ENCODE results near the gene AARS2. TPM values are rescaled to one million over a fixed set of nuclear protein-coding genes. Genes with fewer than 3 reads are reported as not detected.

Gene AARS2
- total and polyA plus RNA-seq, 7 donors, result 2.2 to 7.4 (median 4.4) TPM

DNA sequence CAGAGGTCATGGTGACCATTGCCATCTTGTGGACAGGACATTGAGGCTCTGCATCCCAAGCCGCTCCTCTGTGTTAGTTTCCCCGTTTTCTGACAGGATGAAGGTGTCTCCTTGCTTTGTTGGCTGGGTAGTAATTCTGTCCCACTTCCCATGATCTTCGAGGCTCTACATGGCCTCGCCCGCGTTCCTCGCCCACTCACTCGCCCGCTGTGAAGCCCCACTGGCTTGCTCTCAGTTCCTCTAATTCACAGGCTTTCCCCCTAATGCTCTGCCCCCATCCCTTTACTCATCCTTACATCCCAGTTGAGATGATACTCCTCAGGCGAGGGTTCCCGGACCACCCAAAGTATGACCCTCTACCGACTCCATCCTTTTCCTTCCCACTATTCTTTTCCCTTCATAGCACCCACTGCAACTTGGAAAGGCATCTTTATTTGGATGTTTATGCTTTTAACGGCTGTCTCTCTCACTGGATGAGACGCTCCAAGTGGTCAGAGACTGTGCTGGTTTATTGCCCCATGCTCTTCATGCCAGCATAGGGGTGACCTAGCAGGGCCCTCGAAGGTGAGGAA is 55.3 kb downstream of the AARS2 start:
- Histone ChIP-seq H3K4me3 (peak overlapping the region; percentile 94), H3K4me1 (peaks cover 21% of the 10 kb centered on the region), H3K27ac (peak overlapping the region; percentile 94), H3K9me3 (no peaks in the 10 kb centered on the region), H3K36me3 (ENCODE audit: insufficient read depth in 1 of 2, low read depth in 1 of 2) (peaks cover 6 to 46% of the 10 kb centered on the region in 2 donors), H3K27me3 (ENCODE audit: insufficient read depth in 3 of 3, low read length in 2 of 3) (no peaks in the 10 kb centered on the region)
- WGBS, 3 donors, result 19 to 23% (median 22%) methylated on average over 15 of the region's 15 CpGs
- ATAC-seq (no peak), DNase-seq (no peak)
- TF ChIP-seq CTCF (IDR thresholded peaks at IDR 0.05), result no peak
- intact Hi-C loops (cut with DNase I), result no loop called here

DNA sequence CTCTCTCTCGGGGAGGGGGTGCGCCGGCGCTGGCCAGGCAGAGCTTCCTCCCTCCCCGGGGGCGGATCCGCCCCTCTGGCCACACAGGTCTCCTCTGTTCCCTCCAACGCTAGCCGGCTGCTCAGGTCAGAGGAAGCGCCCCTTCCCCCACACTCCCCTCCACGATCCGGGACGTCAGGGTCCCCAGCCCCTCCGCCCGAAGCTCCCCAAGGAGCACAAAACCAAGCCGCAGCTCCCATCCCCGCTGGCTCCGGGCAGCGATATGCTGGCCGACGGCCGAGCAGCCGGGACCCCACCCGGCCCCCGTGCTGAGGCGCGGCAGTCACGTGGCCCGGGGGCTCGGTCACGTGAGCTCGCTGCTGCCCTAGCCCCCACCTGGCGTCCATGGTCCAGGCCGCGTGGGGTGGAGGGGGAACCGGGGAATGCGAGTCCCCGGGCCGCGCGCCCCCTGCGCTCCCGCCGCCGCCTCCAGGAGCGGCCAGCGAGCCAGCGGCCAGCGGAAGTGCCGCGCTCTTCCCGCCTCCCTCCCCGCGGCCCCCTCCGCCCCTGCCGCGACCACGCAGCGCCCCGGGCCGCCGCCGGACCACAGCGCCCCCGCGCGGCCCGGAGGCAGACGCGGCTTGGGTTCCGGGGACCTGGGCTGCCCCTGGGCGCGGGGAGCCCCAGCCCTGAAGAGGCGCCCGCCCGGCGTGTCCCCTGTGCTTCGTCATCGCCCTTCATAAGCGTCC is 56.0 kb downstream of the AARS2 start, which contains the start of gene SLC35B2:
Gene SLC35B2, minus strand, starts transcription at position 504 of the 728 bp plus-strand sequence. Its CDS starts 118 bp downstream, at position 386.
- 0 to 1% (median 1%) methylated on average over 17 to 80 of the region's 80 CpGs for WGBS, 3 donors
- Histone ChIP-seq H3K27ac (peak within 1 kb of the TSS; percentile 94), H3K27me3 (ENCODE audit: insufficient read depth in 3 of 3, low read length in 2 of 3) (no peaks in the 10 kb centered on the region), H3K9me3 (no peaks in the 10 kb centered on the region), H3K4me1 (peaks cover 27% of the 10 kb centered on the region), H3K36me3 (ENCODE audit: insufficient read depth in 1 of 2, low read depth in 1 of 2) (peaks cover 8 to 53% of the 10 kb centered on the region in 2 donors), H3K4me3 (peak within 1 kb of the TSS; percentile 94)
- TF ChIP-seq CTCF (IDR thresholded peaks at IDR 0.05), result peak; percentile 85
- intact Hi-C loops (cut with DNase I), result no loop called here
- DNase-seq (peak; percentile 72 to 86), ATAC-seq (peak; percentile 69 to 78 (median 74))

DNA sequence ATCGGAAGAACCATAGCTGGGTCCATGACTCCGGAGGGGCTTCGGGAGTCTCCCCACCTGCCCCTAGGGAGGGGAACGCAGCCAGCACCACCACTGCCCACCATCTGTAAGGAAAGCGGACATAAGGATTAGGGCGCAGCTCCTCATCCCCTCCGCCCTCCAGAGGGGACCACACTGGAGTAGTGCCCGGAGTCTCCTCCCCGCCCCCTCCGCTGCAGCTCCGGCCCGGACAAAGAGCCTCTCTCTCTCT is 56.4 kb downstream of the AARS2 start:
- Histone ChIP-seq H3K4me3 (peak overlapping the region; percentile 94), H3K4me1 (peaks cover 30% of the 10 kb centered on the region), H3K9me3 (no peaks in the 10 kb centered on the region), H3K27me3 (ENCODE audit: insufficient read depth in 3 of 3, low read length in 2 of 3) (no peaks in the 10 kb centered on the region), H3K27ac (peak overlapping the region; percentile 94), H3K36me3 (ENCODE audit: insufficient read depth in 1 of 2, low read depth in 1 of 2) (peaks cover 11 to 58% of the 10 kb centered on the region in 2 donors)
- WGBS, 3 donors, result 3 to 5% (median 4%) methylated on average over 8 to 12 of the region's 12 CpGs
- ATAC-seq, result peak in 1 of 4 donors; percentile 53
- no peak for TF ChIP-seq CTCF (IDR thresholded peaks at IDR 0.05)
- no peak for DNase-seq
- intact Hi-C loops (cut with DNase I), result no loop called here

- H3K4me1 ChIP-seq, result peaks cover 30% of the 10 kb centered on the region
- H3K36me3 ChIP-seq (ENCODE audit: insufficient read depth in 1 of 2, low read depth in 1 of 2), result peaks cover 12 to 58% of the 10 kb centered on the region in 2 donors
Measured at GRCh38 chr6:44255871-44256774, 57.0 kb downstream of the AARS2 start.

More at GRCh38 chr6:44255871-44256774, 57.0 kb downstream of the AARS2 start:
- Histone ChIP-seq H3K4me3 (peak overlapping the region; percentile 94), H3K27ac (peak overlapping the region; percentile 94), H3K27me3 (ENCODE audit: insufficient read depth in 3 of 3, low read length in 2 of 3) (no peaks in the 10 kb centered on the region), H3K9me3 (no peaks in the 10 kb centered on the region)
- peak; percentile 2 to 18 (median 5) for ATAC-seq
- intact Hi-C loops (cut with DNase I), result no loop called here
- DNase-seq, result peak in 1 of 2 donors; percentile 49
- TF ChIP-seq CTCF (IDR thresholded peaks at IDR 0.05), result no peak
- 32 to 39% (median 33%) methylated on average over 13 to 15 of the region's 15 CpGs for WGBS, 3 donors
